K562 (cell line): ENCODE results near the gene TAS1R3. TPM values are rescaled to one million over a fixed set of nuclear protein-coding genes. Genes with fewer than 3 reads are reported as not detected.

Source experiments
- HSF4 ChIP-seq: fragments of 250-450 bp; sonication (Bioruptor Pico); IDR thresholded peaks from 2 replicates; pipeline ENCODE4 v2.1.2; 2022; ENCODE audit warnings: mild to moderate bottlenecking, moderate library complexity, borderline replicate concordance
- LCOR ChIP-seq: sonication (generic); formaldehyde crosslinking; IDR thresholded peaks from 2 replicates; pipeline ENCODE4 v1.8.0; 2022; ENCODE audit warnings: mild to moderate bottlenecking, missing genetic modification reagents
- PHF8 ChIP-seq: fragments of 200-600 bp; sonication (generic); IDR thresholded peaks from 2 replicates; pipeline ENCODE4 v1.6.1; 2012; ENCODE audit warnings: mixed run types, mild to moderate bottlenecking, inconsistent platforms, low read length, moderate library complexity, borderline replicate concordance
- RUNX1 ChIP-seq: sonication (generic); IDR thresholded peaks from 2 replicates; pipeline ENCODE4 v1.6.1; 2016; ENCODE audit warnings: antibody characterized with exemption, low read depth
- SMAD4 ChIP-seq: fragments of 250-450 bp; sonication (Bioruptor Pico); conservative IDR thresholded peaks from 2 replicates; pipeline ENCODE4 v1.8.0; 2021; ENCODE audit warnings: inconsistent platforms, mild to moderate bottlenecking, moderate library complexity
- TARDBP ChIP-seq: fragments of 450-650 bp; IDR thresholded peaks from 2 replicates; pipeline ENCODE4 v1.6.1; 2016
- TCFL5 ChIP-seq: fragments of 250-450 bp; sonication (Bioruptor Pico); conservative IDR thresholded peaks from 2 replicates; pipeline ENCODE4 v1.6.1; 2021; ENCODE audit warnings: mild to moderate bottlenecking, moderate library complexity, matching md5 sums
- U2AF1 ChIP-seq: fragments of 200-400 bp; formaldehyde crosslinking; optimal IDR thresholded peaks from 2 replicates; pipeline ENCODE3; 2017; ENCODE audit warnings: mild to moderate bottlenecking, low read depth, low read length, moderate library complexity
- ZBTB33 ChIP-seq: sonication (generic); formaldehyde crosslinking; IDR thresholded peaks from 2 replicates; pipeline ENCODE4 v1.8.1; 2023; ENCODE audit warnings: mild to moderate bottlenecking, missing genetic modification reagents
- ZC3H4 ChIP-seq: sonication (generic); formaldehyde crosslinking; IDR thresholded peaks from 2 replicates; pipeline ENCODE4 v1.9.0; 2021; ENCODE audit warnings: missing genetic modification reagents, borderline replicate concordance
- ZNF589 ChIP-seq: fragments of 200-800 bp; sonication (Bioruptor generic); IDR thresholded peaks from 2 replicates; pipeline ENCODE4 v1.6.1; 2016; ENCODE audit warnings: low read depth, missing genetic modification characterization, missing compliant biosample characterization
- polyA plus RNA-seq, 8 experiments: library from polyadenylated mRNA; depleted of rRNA in 4 of 8; stranded (reverse) in 5 of 8; unstranded in 3 of 8; fragments of >200 nt; fragmentation: Nextera tagmentation in 2 of 8; fragmentation: Illumina TruSeq in 1 of 8; extraction: Ambion mirVana in 2 of 8; extraction: Trizol in 1 of 8; gene quantifications; 2 replicates each; pipeline versions ENCODE4 v1.2.1 to v1.2.3, GENCODE V29; 2011 to 2014; ENCODE audit warnings: inconsistent platforms in 1 of 8, missing spikeins in 1 of 8
- total RNA-seq, 7 experiments: library from RNA; depleted of rRNA in 6 of 7; stranded (reverse); fragments of >200 nt in 6 of 7; fragmentation: Illumina TruSeq in 2 of 7; extraction: Trizol in 2 of 7; gene quantifications; 2 replicates each; pipeline versions ENCODE4 v1.2.1 to v1.2.3, GENCODE V29; 2011 to 2021; ENCODE audit warnings: low replicate concordance in 1 of 7
- TF ChIP-seq, protein P1 (sequence below): fragments of 250-450 bp; sonication (Bioruptor Pico); IDR thresholded peaks from 2 replicates; pipeline ENCODE4 v1.8.0; 2022; ENCODE audit warnings: inconsistent platforms, mild to moderate bottlenecking, moderate library complexity, borderline replicate concordance
- TF ChIP-seq, protein P2 (sequence below): fragments of 250-450 bp; sonication (Bioruptor Pico); IDR thresholded peaks from 2 replicates; pipeline ENCODE4 v1.6.1; 2021; ENCODE audit warnings: mild to moderate bottlenecking

The TAS1R3 gene
- total and polyA plus RNA-seq, 9 of the 15 experiments (the other 6 are each of a cell fraction or from before 2014, with no cell fraction given): 0.07 to 0.13 TPM; not detected in 7

DNA sequence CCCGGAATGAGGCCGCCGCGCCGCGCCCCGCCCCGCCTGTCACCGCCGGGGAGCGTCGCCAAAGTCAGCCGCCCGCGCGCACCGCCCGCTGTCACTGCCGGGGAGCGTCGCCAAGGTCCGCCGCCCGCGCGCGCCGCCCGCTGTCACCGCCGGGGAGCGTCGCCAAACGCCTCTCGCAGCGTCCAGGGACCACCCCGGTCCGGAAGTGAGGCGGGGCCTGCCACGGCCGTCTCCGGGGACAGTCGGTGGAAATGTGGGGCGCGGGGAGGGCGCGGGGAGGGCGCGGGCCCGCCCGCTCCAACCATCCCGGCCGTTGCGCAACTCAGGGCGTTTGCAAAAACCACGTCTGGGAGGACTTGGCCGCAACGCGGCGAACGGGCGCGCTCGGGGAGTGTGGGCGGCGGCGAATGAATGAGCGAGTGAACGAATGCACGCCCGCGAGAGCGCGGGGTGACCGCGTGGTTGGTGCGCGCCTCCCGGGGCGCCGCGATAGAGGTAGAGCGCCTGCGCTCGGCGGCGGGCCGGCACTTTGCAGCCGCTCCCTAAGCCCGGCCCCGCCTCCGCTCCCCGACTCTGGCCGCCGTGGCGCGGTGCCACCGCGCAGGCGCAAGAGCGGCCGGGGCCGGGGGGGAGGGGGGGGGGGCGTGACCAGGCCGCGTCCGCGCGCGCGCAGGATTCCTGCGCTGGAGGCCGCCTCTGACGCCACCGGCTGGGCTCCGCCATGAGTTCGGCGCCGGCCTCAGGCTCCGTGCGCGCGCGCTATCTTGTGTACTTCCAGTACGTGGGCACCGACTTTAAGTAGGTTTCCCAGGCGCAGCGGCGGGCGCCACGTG lies 22.9 kb upstream of the TAS1R3 start, which contains the start of the genes ACAP3 and PUSL1 (continued):
- peak; percentile 72 for TF ChIP-seq ZBTB33 (CRISPR knock-in tag)
- no peak for TF ChIP-seq RUNX1
- peak; percentile 81; the same call in 1 of the 2 replicates for TF ChIP-seq PHF8
- TF ChIP-seq, protein P1, sequence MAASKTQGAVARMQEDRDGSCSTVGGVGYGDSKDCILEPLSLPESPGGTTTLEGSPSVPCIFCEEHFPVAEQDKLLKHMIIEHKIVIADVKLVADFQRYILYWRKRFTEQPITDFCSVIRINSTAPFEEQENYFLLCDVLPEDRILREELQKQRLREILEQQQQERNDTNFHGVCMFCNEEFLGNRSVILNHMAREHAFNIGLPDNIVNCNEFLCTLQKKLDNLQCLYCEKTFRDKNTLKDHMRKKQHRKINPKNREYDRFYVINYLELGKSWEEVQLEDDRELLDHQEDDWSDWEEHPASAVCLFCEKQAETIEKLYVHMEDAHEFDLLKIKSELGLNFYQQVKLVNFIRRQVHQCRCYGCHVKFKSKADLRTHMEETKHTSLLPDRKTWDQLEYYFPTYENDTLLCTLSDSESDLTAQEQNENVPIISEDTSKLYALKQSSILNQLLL (CRISPR knock-in tag): no peak
- TF ChIP-seq U2AF1: peak; percentile 98
- no peak for TF ChIP-seq ZC3H4
- no peak for TF ChIP-seq LCOR (CRISPR knock-in tag)
- TF ChIP-seq, protein P2, sequence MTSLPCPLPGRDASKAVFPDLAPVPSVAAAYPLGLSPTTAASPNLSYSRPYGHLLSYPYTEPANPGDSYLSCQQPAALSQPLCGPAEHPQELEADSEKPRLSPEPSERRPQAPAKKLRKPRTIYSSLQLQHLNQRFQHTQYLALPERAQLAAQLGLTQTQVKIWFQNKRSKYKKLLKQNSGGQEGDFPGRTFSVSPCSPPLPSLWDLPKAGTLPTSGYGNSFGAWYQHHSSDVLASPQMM (CRISPR knock-in tag): no peak
- TF ChIP-seq SMAD4 (CRISPR knock-in tag): peak; percentile 94
- TF ChIP-seq ZNF589 (CRISPR knock-in tag): no peak
- TF ChIP-seq TARDBP: peak; percentile 77
- no peak for TF ChIP-seq HSF4 (CRISPR knock-in tag)
- no peak for TF ChIP-seq TCFL5 (CRISPR knock-in tag)
